ENCODE measurements around the gene LDLRAD4.

Gene LDLRAD4

DNA sequence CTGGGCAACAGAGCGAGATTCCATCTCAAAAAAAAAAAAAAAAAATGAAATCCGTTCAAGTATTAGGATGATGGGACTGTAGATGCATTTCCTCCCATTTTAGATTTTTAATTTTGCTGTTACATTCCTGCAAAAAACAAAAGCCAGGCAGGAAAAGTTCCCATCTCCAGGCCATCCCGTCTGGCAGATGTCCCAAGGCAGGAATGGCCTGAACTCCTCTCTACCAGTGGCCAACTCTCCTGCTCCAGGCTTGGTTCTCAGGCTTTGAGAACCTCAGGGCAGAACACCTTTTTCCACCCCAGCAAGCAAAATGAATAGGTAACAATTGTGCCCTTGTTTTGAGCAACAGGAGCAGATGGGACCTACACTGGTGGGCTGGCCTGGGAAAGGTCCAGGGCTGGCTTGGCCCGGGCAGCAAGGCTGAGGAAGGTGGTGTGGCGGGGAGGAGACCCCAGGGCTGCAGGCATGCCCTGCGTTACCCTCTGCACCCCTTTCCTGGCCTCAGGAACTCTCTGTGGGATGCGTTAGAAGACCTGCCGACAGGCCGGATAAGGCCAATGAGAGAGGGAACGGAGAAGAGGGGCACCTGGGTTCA, 421.8 kb downstream of the LDLRAD4 start:
- TF ChIP-seq, protein P1, sequence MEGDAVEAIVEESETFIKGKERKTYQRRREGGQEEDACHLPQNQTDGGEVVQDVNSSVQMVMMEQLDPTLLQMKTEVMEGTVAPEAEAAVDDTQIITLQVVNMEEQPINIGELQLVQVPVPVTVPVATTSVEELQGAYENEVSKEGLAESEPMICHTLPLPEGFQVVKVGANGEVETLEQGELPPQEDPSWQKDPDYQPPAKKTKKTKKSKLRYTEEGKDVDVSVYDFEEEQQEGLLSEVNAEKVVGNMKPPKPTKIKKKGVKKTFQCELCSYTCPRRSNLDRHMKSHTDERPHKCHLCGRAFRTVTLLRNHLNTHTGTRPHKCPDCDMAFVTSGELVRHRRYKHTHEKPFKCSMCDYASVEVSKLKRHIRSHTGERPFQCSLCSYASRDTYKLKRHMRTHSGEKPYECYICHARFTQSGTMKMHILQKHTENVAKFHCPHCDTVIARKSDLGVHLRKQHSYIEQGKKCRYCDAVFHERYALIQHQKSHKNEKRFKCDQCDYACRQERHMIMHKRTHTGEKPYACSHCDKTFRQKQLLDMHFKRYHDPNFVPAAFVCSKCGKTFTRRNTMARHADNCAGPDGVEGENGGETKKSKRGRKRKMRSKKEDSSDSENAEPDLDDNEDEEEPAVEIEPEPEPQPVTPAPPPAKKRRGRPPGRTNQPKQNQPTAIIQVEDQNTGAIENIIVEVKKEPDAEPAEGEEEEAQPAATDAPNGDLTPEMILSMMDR (IDR thresholded peaks at IDR 0.05; ENCODE audit: unreplicated experiment in 3 of 3), result no peak
- Mint-ChIP-seq H3K27me3 (ENCODE audit: low read depth) (peaks cover 3% of the 10 kb centered on the region), H3K4me3 (no peak overlapping the region), H3K36me3 (ENCODE audit: low read depth) (peaks cover 5% of the 10 kb centered on the region), H3K9me3 (peaks cover 3% of the 10 kb centered on the region), H3K4me1 (no peaks in the 10 kb centered on the region), H3K27ac (no peak overlapping the region)

DNA sequence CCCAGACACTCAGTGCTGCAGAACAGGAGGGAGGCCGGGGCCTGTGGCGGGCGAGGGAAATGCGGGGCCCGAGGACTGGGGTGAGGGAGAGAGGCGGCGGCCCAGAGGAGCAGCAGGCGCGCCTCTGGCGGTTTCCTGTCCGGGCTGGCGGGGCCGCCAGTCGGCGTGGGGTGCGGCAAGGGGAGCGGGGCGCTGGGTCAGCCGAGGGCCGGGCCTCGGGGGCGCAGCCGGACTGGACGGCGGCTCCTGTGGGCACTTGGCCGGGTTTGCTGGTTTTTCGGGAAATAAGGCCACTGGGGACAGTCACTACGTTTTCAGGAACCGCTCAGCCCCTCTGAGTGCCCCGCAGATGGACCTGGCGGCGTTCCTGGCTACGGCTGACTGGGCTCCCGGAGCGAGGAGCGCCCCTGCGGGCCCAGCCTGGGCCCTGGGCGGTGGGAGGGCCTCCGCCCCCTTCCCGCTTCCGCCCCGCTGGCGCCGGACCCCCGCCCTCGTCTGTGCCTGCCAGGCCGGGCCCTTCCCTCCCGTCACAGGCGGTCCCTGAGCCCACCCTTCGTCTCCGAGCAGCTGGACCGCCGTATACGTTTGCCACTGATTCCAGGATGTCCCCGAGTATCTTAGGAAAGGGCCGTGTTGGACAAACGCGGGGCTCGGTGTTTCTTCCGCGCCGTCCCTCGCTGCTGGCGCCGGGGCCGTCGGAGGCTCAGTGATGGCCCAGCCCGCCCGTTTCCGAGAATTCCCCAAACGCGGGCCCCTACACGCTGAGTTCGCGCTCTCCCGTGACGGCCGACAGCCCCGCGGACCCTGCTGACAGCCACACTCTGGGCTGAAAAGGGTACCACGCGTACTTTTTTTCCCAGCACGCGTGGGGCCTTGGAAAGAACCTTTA, 423.2 kb downstream of the LDLRAD4 start:
- H3K27ac Mint-ChIP-seq, result no peak overlapping the region
- no peaks in the 10 kb centered on the region for H3K4me1 Mint-ChIP-seq
- H3K27me3 Mint-ChIP-seq (ENCODE audit: low read depth), result peaks cover 3% of the 10 kb centered on the region
- H3K4me3 Mint-ChIP-seq, result no peak overlapping the region
- H3K36me3 Mint-ChIP-seq (ENCODE audit: low read depth), result peaks cover 5% of the 10 kb centered on the region
- peaks cover 3% of the 10 kb centered on the region for H3K9me3 Mint-ChIP-seq
- TF ChIP-seq, protein P1 (IDR thresholded peaks at IDR 0.05; ENCODE audit: unreplicated experiment in 3 of 3), result no peak

DNA sequence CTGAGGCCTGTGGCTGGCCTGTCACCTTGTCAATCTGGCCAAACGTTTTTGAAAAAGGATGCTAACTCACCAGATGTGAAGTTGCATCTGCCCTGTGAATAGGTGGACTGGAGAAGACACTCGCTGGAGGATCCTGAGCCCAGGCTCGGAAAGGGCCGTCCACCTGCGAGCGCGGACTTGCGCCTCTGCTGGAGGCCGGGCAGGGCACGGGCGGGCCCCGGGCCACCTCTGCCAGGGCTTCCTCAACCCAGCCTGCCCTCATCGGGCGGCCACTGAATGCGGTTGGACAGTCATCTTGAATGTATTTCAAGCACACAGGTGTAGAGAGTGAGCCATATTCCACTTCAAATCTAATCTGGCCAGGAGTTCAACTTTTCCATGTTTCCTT, 423.9 kb downstream of the LDLRAD4 start:
- H3K27ac Mint-ChIP-seq, result no peak overlapping the region
- H3K9me3 Mint-ChIP-seq, result peaks cover 3% of the 10 kb centered on the region
- H3K4me3 Mint-ChIP-seq, result no peak overlapping the region
- H3K36me3 Mint-ChIP-seq (ENCODE audit: low read depth), result peaks cover 5% of the 10 kb centered on the region
- peaks cover 3% of the 10 kb centered on the region for H3K27me3 Mint-ChIP-seq (ENCODE audit: low read depth)
- H3K4me1 Mint-ChIP-seq, result no peaks in the 10 kb centered on the region
- TF ChIP-seq, protein P1 (IDR thresholded peaks at IDR 0.05; ENCODE audit: unreplicated experiment in 3 of 3), result no peak

DNA sequence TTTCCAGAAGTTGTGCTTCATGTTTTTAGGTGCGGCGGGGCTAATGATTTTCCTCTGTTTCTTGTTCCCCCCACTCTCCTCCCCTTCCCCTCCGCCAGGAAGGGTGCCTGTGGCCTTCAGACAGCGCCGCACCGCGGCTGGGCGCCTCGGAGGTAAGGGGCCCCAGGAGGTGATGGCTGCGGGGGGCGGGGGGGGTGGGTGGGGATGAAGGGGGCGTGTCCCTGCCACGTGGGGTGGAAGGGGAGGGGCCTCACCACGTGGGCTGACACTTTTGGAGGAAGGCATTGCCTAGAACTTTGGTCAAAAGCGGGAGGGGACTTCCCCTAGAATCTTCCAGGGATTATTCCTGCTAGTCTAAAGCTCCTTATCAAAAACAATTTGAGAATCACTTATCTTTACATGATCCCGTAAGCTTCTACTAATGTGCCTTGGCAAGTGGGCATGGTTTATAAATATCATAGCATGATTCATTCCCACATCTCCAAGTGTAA, 424.7 kb downstream of the LDLRAD4 start:
- H3K36me3 Mint-ChIP-seq (ENCODE audit: low read depth), result peaks cover 5% of the 10 kb centered on the region
- H3K4me3 Mint-ChIP-seq, result no peak overlapping the region
- peaks cover 3% of the 10 kb centered on the region for H3K9me3 Mint-ChIP-seq
- H3K27ac Mint-ChIP-seq, result no peak overlapping the region
- H3K4me1 Mint-ChIP-seq, result no peaks in the 10 kb centered on the region
- TF ChIP-seq, protein P1 (IDR thresholded peaks at IDR 0.05; ENCODE audit: unreplicated experiment in 3 of 3), result no peak
- H3K27me3 Mint-ChIP-seq (ENCODE audit: low read depth), result peaks cover 3% of the 10 kb centered on the region

DNA sequence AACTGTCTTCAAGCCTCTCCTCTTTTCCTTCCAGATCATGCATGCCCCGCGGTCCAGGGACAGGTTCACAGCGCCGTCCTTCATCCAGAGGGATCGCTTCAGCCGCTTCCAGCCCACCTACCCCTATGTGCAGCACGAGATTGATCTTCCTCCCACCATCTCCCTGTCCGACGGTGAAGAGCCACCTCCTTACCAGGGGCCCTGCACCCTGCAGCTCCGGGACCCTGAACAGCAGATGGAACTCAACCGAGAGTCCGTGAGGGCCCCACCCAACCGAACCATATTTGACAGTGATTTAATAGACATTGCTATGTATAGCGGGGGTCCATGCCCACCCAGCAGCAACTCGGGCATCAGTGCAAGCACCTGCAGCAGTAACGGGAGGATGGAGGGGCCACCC, 426.5 kb downstream of the LDLRAD4 start:
- Mint-ChIP-seq H3K36me3 (ENCODE audit: low read depth) (peaks cover 5% of the 10 kb centered on the region), H3K27me3 (ENCODE audit: low read depth) (no peaks in the 10 kb centered on the region), H3K9me3 (peaks cover 3% of the 10 kb centered on the region), H3K4me3 (no peak overlapping the region), H3K27ac (no peak overlapping the region), H3K4me1 (peaks cover 4% of the 10 kb centered on the region)
- TF ChIP-seq, protein P1 (IDR thresholded peaks at IDR 0.05; ENCODE audit: unreplicated experiment in 3 of 3), result no peak

Measured in nephron (organoid).